Esophagus muscularis mucosa (tissue), 4 donors: Measurements from ENCODE around the gene DLGAP4.

Experiments
- EP300 ChIP-seq: sonication (generic); formaldehyde crosslinking; IDR thresholded peaks from one replicate; pipeline ENCODE4 v1.6.1; 2017; ENCODE audit warnings: antibody characterized with exemption
- POLR2A ChIP-seq: fragments of 450-650 bp; IDR thresholded peaks from one replicate; pipeline ENCODE4 v1.6.1; 2017; ENCODE audit warnings: antibody characterized with exemption, moderate library complexity, mild to moderate bottlenecking, low read depth
- POLR2AphosphoS5 ChIP-seq, 2 donors: sonication (generic); formaldehyde crosslinking; IDR thresholded peaks; one replicate each; pipeline ENCODE4 v1.6.1; 2017; ENCODE audit warnings: antibody characterized with exemption in 2 of 2
- TF ChIP-seq, protein P1 (sequence below), 3 experiments: fragments of 200-600 bp in 2 of 3; fragments of 450-650 bp in 1 of 3; sonication (generic) in 2 of 3; IDR thresholded peaks; one replicate each; pipeline ENCODE4 v1.5.1; 2017 to 2019; ENCODE audit warnings: antibody characterized with exemption in 3 of 3, mild to moderate bottlenecking in 2 of 3, moderate library complexity in 1 of 3

DNA sequence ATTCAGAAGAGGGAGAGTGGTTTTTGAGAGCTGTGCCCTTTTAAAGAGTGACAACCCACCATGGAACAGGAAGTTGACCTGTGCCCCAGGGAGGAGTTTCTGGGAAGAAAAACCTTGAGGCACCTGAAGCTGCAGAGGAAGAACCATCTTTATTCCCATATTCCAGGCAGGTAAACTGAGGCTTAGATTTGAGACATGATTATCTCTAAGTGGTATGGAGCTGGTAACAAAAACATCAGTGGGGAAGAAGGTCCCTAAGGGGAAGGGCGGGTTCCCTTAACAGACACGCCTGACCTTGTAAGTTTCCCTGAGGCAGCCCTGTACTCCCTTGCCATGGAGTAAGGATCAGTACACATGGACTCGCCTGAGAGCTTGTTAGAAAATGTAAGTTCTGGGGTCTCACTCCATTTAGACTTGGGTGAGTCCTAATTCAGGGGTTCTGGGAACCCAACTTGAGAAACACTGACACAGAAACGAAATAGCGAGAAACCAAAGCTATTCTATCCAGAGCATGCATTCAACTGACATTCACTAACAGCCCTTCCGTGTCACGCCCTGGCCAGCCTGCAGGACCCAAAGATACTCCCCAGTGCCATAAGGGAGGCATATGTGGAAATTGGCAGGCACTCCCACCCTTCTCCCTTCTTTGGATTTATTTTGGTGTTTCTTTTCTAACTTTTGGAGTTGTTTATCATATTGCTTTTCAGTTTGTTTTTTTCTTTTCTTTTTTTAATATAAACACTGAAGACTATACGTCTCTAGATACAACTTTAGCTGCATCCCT is 90.9 kb downstream of the DLGAP4 start:
- TF ChIP-seq, protein P1, sequence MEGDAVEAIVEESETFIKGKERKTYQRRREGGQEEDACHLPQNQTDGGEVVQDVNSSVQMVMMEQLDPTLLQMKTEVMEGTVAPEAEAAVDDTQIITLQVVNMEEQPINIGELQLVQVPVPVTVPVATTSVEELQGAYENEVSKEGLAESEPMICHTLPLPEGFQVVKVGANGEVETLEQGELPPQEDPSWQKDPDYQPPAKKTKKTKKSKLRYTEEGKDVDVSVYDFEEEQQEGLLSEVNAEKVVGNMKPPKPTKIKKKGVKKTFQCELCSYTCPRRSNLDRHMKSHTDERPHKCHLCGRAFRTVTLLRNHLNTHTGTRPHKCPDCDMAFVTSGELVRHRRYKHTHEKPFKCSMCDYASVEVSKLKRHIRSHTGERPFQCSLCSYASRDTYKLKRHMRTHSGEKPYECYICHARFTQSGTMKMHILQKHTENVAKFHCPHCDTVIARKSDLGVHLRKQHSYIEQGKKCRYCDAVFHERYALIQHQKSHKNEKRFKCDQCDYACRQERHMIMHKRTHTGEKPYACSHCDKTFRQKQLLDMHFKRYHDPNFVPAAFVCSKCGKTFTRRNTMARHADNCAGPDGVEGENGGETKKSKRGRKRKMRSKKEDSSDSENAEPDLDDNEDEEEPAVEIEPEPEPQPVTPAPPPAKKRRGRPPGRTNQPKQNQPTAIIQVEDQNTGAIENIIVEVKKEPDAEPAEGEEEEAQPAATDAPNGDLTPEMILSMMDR (IDR thresholded peaks at IDR 0.05), result no peak
- TF ChIP-seq POLR2A, result no peak
- no peak for TF ChIP-seq POLR2AphosphoS5 (IDR thresholded peaks at IDR 0.05)
- no peak for TF ChIP-seq EP300
